IPS-NIHi7 (cell line): Measurements from ENCODE around the gene SEMA4F.

Experiments
- DNase-seq: peaks from one replicate; pipeline ENCODE4 v3.0.0; 2012; ENCODE audit warnings: mixed read lengths; ENCODE audit errors: extremely low spot score

Gene SEMA4F

GRCh38 chr2:74668087-74668486, 14.0 kb downstream of the SEMA4F start:
- no peak for DNase-seq

- DNase-seq: no peak
Measured at GRCh38 chr2:74670263-74670662, 16.2 kb downstream of the SEMA4F start.

- DNase-seq: no peak
Measured at GRCh38 chr2:74671479-74671878, 17.4 kb downstream of the SEMA4F start.

GRCh38 chr2:74673826-74674528, 19.9 kb downstream of the SEMA4F start:
- no peak for DNase-seq

GRCh38 chr2:74675090-74675489, 21.0 kb downstream of the SEMA4F start:
- peak; percentile 49 for DNase-seq

GRCh38 chr2:74676331-74676730, 22.3 kb downstream of the SEMA4F start:
- DNase-seq: no peak

- no peak for DNase-seq
Measured at GRCh38 chr2:74679615-74680014, 25.6 kb downstream of the SEMA4F start.

GRCh38 chr2:74682501-74682900, 28.5 kb downstream of the SEMA4F start:
- DNase-seq: no peak

- DNase-seq: no peak
Measured at GRCh38 chr2:74685408-74685807, 31.4 kb downstream of the SEMA4F start.

GRCh38 chr2:74688881-74689280, 34.8 kb downstream of the SEMA4F start:
- DNase-seq: no peak

GRCh38 chr2:74689671-74690070, 35.6 kb downstream of the SEMA4F start:
- no peak for DNase-seq

- peak; percentile 76 for DNase-seq
Measured at GRCh38 chr2:74690571-74690970, 36.5 kb downstream of the SEMA4F start.

GRCh38 chr2:74691929-74692328, 37.9 kb downstream of the SEMA4F start:
- DNase-seq: no peak

GRCh38 chr2:74693213-74693612, 39.2 kb downstream of the SEMA4F start:
- DNase-seq: no peak

- DNase-seq: no peak
Measured at GRCh38 chr2:74693668-74694067, 39.6 kb downstream of the SEMA4F start.

- DNase-seq: no peak
Measured at GRCh38 chr2:74694281-74694680, 40.2 kb downstream of the SEMA4F start.

GRCh38 chr2:74695663-74696062, 41.6 kb downstream of the SEMA4F start:
- no peak for DNase-seq

- DNase-seq: no peak
Measured at GRCh38 chr2:74696829-74697228, 42.8 kb downstream of the SEMA4F start.

GRCh38 chr2:74700643-74701372, 46.8 kb downstream of the SEMA4F start:
- no peak for DNase-seq

GRCh38 chr2:74702001-74702715, 48.1 kb downstream of the SEMA4F start:
- no peak for DNase-seq

GRCh38 chr2:74703373-74703772, 49.3 kb downstream of the SEMA4F start:
- no peak for DNase-seq

- DNase-seq: no peak
Measured at GRCh38 chr2:74704216-74704615, 50.2 kb downstream of the SEMA4F start.

- no peak for DNase-seq
Measured at GRCh38 chr2:74706741-74707140, 52.7 kb downstream of the SEMA4F start.
